ENCODE data around the gene PCDHGA11. TPM values are rescaled to one million over a fixed set of nuclear protein-coding genes. Genes with fewer than 3 reads are reported as not detected.
"Not testable (repeated sequence)": the region's sequence is repeated elsewhere in the genome, so short reads cannot be mapped to it uniquely, and the experiment has no call there.

PCDHGA11 gene
- total and polyA plus RNA-seq, 2 experiments from 2014 or later = 1.8 to 2.7 TPM

DNA sequence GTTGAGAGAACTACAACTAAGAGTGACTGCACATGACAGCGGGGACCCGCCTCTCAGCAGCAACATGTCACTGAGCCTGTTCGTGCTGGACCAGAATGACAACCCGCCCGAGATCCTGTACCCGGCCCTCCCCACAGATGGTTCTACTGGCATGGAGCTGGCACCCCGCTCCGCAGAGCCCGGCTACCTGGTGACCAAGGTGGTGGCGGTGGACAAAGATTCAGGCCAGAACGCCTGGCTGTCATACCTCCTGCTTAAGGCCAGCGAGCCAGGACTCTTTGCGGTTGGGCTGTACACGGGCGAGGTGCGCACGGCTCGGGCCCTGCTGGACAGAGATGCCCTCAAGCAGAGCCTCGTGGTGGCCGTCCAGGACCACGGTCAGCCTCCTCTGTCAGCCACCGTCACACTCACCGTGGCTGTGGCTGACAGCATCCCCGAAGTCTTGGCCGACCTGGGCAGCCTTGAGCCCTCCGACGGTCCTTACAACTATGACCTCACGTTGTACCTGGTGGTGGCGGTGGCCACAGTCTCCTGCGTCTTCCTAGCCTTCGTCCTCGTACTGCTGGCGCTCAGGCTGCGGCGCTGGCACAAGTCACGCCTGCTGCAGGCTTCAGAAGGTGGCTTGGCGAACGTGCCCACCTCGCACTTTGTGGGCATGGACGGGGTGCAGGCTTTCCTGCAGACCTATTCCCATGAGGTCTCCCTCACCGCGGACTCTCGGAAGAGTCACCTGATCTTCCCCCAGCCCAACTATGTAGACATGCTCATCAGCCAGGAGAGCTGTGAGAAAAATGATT lies 36.2 kb upstream of the PCDHGA11 start:
- Histone ChIP-seq H3K79me2 (no peaks in the 10 kb centered on the region), H3K9me3 (ENCODE audit: low read depth) (peaks cover 12% of the 10 kb centered on the region), H3K9me2 (replicated peaks; ENCODE audit: insufficient read depth) (no peaks in the 10 kb centered on the region), H3K36me3 (replicated peaks; ENCODE audit: insufficient read depth, low read depth) (no peaks in the 10 kb centered on the region), H3K27ac (no peak overlapping the region), H3K4me1 (ENCODE audit: insufficient read depth) (no peaks in the 10 kb centered on the region), H3K27me3 (no peaks in the 10 kb centered on the region), H3K4me3 (no peak overlapping the region), H3K4me2 (no peak overlapping the region), H2AFZ (no peak overlapping the region), H4K20me1 (ENCODE audit: insufficient read depth, poor library complexity, severe bottlenecking) (no peaks in the 10 kb centered on the region)
- TF ChIP-seq CTCF (IDR thresholded peaks at IDR 0.05; ENCODE audit: poor library complexity) = no peak
- no peak for TF ChIP-seq EZH2phosphoT487 (IDR thresholded peaks at IDR 0.05; ENCODE audit: low read depth, severe bottlenecking, unreplicated experiment)
- TF ChIP-seq EZH2 (IDR thresholded peaks at IDR 0.05; ENCODE audit: borderline replicate concordance) = no peak
- no peak for DNase-seq (ENCODE audit: low spot score)
- 94% methylated on average over 40 of the region's 43 CpGs for WGBS (ENCODE audit: low lambda C conversion rate, missing lambda C conversion rate)

DNA sequence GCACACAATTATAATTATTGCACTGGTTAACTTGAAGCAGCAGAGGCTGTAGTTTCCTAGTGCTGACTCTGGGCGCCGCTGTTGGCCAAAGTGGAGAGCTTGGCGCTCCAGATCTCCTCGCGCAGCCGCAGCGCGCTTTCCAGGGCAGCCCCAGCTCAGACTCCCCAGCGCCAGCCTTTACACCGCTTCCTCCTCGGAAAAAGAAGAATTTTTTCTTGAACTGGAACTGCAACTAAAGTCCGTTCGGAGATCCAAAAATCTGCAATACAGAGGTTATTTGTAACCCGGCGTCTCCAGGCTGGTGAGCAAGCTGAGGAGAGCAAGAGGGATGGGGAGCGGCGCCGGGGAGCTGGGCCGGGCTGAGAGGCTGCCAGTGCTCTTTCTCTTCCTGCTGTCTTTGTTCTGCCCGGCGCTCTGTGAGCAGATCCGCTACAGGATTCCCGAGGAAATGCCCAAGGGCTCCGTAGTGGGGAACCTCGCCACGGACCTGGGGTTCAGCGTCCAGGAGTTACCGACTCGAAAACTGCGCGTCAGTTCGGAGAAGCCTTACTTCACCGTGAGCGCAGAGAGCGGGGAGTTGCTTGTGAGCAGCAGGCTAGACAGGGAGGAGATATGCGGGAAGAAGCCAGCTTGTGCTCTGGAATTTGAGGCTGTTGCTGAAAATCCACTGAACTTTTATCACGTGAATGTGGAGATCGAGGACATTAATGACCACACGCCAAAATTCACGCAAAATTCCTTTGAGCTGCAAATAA lies 33.1 kb upstream of the PCDHGA11 start, which contains the start of gene PCDHGB4:
Gene PCDHGB4, plus strand, starts transcription at position 142 of the 755 bp plus-strand sequence. Its CDS starts 187 bp downstream, at position 329.
- not testable (repeated sequence) for H4K20me1 ChIP-seq (ENCODE audit: insufficient read depth, poor library complexity, severe bottlenecking); H3K4me1 ChIP-seq (ENCODE audit: insufficient read depth); H3K4me3 ChIP-seq; H3K27me3 ChIP-seq; H3K36me3 ChIP-seq (replicated peaks; ENCODE audit: insufficient read depth, low read depth); H2AFZ ChIP-seq; H3K9me2 ChIP-seq (replicated peaks; ENCODE audit: insufficient read depth); H3K79me2 ChIP-seq
- peak; percentile 62 for TF ChIP-seq CTCF (IDR thresholded peaks at IDR 0.05; ENCODE audit: poor library complexity)
- 29% methylated on average over 22 of the region's 40 CpGs for WGBS (ENCODE audit: low lambda C conversion rate, missing lambda C conversion rate)
- H3K27ac ChIP-seq = peak within 1 kb of the TSS; percentile 82
- H3K9me3 ChIP-seq (ENCODE audit: low read depth) = peaks cover 28% of the 10 kb centered on the region
- peak within 1 kb of the TSS; percentile 69 for H3K4me2 ChIP-seq
- peak; percentile 63 for DNase-seq (ENCODE audit: low spot score)

DNA sequence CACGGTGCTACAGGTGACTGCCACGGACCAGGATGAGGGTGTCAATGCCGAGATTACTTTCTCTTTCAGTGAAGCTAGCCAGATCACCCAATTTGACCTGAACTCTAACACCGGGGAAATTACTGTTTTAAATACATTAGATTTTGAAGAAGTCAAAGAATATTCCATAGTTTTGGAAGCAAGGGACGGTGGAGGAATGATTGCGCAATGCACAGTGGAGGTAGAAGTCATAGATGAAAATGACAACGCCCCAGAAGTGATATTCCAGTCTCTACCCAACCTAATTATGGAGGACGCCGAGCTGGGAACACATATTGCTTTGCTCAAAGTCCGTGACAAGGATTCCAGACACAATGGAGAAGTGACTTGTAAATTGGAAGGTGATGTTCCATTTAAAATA lies 32.2 kb upstream of the PCDHGA11 start:
- H3K4me3 ChIP-seq = no peak overlapping the region
- no peaks in the 10 kb centered on the region for H3K4me1 ChIP-seq (ENCODE audit: insufficient read depth)
- WGBS (ENCODE audit: low lambda C conversion rate, missing lambda C conversion rate) = 94% methylated on average over 10 of the region's 10 CpGs
- no peak overlapping the region for H2AFZ ChIP-seq
- no peak overlapping the region for H3K4me2 ChIP-seq
- no peak for DNase-seq (ENCODE audit: low spot score)
- no peaks in the 10 kb centered on the region for H3K36me3 ChIP-seq (replicated peaks; ENCODE audit: insufficient read depth, low read depth)
- no peaks in the 10 kb centered on the region for H3K79me2 ChIP-seq
- no peak for TF ChIP-seq CTCF (IDR thresholded peaks at IDR 0.05; ENCODE audit: poor library complexity)
- TF ChIP-seq EZH2phosphoT487 (IDR thresholded peaks at IDR 0.05; ENCODE audit: low read depth, severe bottlenecking, unreplicated experiment) = no peak
- H3K9me3 ChIP-seq (ENCODE audit: low read depth) = peaks cover 37% of the 10 kb centered on the region
- H3K9me2 ChIP-seq (replicated peaks; ENCODE audit: insufficient read depth) = no peaks in the 10 kb centered on the region
- H3K27ac ChIP-seq = no peak overlapping the region
- no peaks in the 10 kb centered on the region for H3K27me3 ChIP-seq
- no peaks in the 10 kb centered on the region for H4K20me1 ChIP-seq (ENCODE audit: insufficient read depth, poor library complexity, severe bottlenecking)
